ENCODE data around the gene CCND3.

- TF ChIP-seq EZH2 (IDR thresholded peaks at IDR 0.05; ENCODE audit: insufficient read depth, poor library complexity, severe bottlenecking) (no peak), EZH2phosphoT487 (IDR thresholded peaks at IDR 0.05; ENCODE audit: insufficient read depth, low read depth) (no peak)
Observed at GRCh38 chr6:41917528-41917927, 24.1 kb downstream of the CCND3 start.

Data from GM23248 (cell line).